ENCODE results near the gene TXLNB.
"Not testable (repeated sequence)": the region's sequence is repeated elsewhere in the genome, so short reads cannot be mapped to it uniquely, and the experiment has no call there.

Gene TXLNB

DNA sequence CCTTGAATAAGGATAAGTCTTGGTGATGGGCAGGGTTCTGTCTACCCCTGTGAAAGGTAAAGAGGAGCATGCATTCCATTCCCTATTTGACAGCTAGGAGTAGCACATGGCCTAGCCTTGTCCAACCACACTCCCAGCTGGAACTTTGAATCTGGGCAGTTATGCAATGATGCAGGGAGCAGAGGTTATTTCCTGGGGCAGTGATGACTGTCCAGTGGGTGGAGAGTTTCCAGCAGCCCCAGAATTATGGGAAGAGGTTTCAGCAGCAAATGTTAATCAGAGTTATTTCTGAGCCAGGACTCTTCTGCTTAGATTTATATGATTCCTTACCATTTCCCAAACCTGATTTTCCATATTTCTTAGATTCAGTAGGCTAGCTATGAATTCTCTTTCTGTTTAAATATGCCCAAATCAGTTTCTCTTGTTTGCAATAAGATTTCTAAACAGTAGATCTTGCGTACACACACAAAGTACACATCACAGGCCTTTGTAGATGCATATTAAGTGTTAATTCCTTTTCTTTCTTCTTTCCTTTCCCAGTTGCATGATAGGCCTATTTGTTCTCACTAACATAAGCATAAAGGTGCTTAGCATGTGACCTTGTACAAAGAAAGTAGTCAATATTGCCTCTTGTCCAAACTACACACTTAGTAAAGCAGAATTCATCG lies 17.3 kb upstream of the TXLNB start:
- DNase-seq, result no peak

DNA sequence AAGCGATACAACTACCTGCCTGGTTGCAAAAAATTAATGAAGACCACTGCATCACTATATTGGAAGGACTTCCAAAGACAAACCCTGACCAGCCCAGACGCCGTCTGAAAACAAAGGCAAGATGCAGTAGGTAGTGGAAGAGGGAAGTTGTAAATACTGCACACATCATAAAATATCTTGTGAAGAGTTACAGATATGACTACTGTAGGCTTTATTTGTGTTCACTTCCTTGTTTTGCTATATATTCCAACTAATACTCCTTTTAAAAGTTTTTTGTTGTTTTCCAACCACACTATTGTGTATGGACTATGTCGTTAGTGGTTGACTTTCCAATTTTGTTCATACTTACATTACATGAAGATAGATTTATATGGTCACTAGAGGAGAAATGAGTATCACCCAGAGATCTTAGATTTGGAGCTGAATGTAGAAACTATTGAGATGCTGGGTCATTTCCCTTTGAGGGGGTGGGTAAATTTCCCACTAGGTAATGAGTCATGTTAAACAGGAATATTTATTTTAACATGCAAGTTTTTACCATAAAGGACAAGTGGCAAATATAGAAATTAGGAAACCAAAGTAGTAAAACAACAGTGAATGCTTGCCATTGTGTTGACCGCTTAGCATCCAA lies 16.6 kb upstream of the TXLNB start:
- DNase-seq, result peak in 1 of 2 experiments; percentile 21

DNA sequence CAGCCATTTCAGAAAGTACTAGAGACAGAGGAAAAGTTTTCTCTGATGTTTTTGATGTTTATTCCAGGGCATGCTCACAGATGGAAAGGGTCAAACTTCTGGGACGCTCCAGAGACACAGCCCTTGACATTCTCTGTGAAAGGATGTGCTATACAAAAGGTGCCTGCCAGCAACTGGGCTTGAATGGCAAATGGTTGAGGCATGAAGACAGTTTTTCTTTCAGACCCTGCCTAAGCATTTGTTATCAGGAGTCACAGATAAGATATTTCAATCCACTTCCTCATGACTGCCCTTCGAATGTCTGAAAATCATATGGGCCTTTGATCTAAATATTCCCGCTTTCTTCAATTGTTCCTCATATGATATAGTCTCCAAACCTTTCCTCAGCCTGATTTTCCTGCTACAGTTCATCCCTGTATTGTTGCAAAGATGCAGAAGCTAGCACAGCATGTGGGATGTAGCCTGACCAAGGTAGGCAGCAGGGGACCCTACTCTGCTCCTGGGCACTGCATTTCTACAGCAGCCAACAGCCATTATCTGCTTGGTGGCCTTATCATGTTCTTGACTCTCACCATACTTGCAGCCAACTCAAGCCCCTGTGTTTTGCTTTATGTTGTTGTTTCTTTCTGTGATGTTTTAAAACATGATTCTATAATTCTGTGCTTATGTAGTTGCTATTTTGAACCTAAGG lies 14.6 kb upstream of the TXLNB start:
- no peak for DNase-seq

GRCh38 chr6:139303185-139303584 lies 11.4 kb upstream of the TXLNB start:
- DNase-seq, result no peak

GRCh38 chr6:139297921-139298320 lies 6.1 kb upstream of the TXLNB start:
- DNase-seq, result no peak

DNA sequence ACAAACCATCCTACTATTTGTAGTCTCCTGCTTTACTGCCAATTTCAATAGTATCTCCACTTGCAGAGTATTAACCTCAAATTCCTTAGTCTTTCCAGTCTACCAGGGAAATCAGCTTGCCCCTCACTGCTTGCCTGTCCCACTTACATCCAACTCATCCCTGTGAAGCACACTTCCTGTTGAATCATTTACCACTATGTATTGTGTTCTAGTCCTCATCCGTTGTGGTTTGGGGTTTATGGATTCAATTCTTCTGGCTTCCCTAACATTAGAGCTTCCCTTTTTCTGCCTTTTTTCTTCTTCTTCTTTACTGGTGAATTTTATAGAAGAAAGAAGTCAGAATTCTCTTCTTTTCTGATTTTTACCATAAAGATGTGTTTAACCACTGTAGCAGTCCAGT lies 5.1 kb upstream of the TXLNB start:
- peak; percentile 94 to 96 for DNase-seq

- DNase-seq, result peak; percentile 47 to 64
Observed at GRCh38 chr6:139295901-139296300, 4.1 kb upstream of the TXLNB start.

- DNase-seq, result no peak
Observed at GRCh38 chr6:139294090-139294489, 2.3 kb upstream of the TXLNB start.

- not testable (repeated sequence) for DNase-seq
Observed at GRCh38 chr6:139293230-139293629, 1.4 kb upstream of the TXLNB start.

DNA sequence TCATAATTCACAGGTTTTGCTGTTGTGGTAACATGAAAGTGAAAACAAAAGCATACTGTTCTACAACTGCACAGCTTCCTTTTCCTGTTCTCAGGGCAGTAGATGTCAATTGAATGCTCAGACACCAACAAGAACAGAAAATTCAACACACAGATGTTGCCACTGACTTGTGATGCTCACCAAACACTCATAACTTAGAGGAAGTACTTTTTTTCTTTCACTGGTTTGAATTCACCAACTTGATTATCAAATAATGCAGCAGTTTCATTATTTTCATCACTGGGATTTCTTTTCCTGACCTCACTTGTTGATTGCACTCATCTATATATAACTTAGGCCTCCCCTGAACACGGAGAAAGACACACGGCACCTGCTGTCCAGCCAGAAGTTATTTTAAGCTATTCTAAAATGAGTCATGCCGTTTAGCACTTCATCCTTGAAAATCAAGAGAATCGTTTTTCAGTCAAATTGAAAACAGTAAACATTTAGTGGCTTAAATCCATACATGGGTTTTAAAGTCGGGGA lies 949 bp downstream of the TXLNB start:
- peak; percentile 87 to 89 for DNase-seq

GRCh38 chr6:139289233-139289632 lies 2.6 kb downstream of the TXLNB start:
- no peak for DNase-seq

DNA sequence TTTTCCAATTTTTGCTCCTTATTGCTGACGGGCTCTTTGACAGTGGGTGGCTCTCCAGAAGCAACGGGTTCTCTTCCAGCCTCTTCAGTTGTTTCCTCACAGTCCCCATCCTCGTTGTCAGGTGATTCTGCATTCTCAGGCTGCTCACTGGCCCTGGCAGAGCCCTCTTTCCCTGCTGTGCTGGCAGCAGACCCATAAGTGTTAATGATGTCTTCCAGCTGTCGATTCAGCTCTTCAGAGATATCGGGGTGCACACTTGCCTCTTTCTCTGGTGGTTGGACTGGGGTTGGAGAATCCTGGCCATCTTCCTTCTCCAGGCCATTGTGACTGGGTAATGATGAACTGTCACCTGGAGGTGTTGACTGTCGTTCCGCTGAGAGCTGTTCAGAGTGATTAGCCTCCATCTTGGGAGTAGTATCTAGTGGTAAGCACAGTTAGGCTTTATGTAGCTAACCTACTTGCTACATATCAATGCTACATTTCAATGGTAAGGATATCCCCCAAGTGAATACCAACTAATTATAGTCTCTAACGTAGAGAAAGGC lies 3.2 kb downstream of the TXLNB start:
- no peak for DNase-seq

DNA sequence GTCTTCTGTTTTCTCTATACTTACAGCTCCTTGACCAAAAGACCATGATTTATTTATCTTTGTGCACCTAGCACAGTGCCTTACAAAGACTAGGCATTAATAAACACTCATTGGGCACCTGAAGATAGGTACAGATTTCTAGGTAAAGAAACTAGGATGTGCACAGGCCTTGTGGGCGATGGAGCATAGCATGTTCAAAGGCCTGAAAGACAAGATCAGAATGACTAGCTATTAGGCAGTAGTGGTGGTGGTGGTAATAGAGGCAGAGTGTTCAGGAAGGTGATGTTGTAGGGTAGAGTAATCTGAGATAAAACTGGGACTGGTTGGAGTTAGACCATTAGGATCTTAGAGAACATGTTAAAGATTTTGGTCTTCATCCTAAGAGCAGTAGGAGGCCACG lies 3.9 kb downstream of the TXLNB start:
- DNase-seq, result no peak

DNA sequence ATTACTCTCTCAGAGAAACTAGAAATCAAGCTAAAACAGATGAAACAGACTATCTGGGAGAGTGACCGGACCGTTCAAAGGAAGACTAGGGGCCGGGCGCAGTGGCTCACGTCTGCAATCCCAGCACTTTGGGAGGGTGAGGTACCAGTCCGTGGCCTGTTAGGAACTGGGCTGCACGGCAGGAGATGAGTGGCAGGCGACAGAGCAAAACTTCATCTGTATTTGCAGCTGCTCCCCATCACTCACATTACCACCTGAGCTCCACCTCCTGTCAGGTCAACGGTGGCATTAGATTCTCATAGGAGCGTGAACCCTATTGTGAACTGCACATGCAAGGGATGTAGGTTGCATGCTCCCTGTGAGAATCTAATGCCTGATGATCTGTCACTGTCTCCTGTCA lies 5.4 kb downstream of the TXLNB start:
- not testable (repeated sequence) for DNase-seq

- no peak for DNase-seq
Observed at GRCh38 chr6:139285590-139285989, 6.2 kb downstream of the TXLNB start.

- no peak for DNase-seq
Observed at GRCh38 chr6:139284789-139285188, 7.0 kb downstream of the TXLNB start.

GRCh38 chr6:139282684-139283083 lies 9.1 kb downstream of the TXLNB start:
- DNase-seq, result no peak

- DNase-seq, result no peak
Observed at GRCh38 chr6:139278190-139278589, 13.6 kb downstream of the TXLNB start.

DNA sequence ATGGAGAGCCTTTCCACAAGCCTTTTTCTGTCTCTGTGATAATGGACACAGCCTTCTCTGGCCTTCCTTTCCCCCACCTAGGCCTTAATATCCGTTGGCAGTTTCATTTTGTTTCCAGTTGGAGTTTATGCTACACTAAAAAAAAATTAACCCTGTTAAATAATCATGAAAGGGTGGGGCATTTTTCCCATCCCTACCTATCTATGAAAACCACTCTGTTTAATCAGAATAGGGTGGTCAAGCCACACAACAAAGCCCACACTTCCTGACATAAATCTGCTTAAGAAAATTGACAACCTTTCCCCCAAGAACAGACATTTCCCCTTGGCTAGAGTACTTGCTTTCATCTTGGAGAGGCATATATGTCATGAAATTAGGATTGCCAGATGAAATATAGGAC lies 14.2 kb downstream of the TXLNB start:
- DNase-seq, result no peak

GRCh38 chr6:139277161-139277560 lies 14.6 kb downstream of the TXLNB start:
- no peak for DNase-seq

- DNase-seq, result no peak
Observed at GRCh38 chr6:139275279-139276055, 16.3 kb downstream of the TXLNB start.

- no peak for DNase-seq
Observed at GRCh38 chr6:139271056-139271455, 20.7 kb downstream of the TXLNB start.

- no peak for DNase-seq
Observed at GRCh38 chr6:139270249-139270648, 21.5 kb downstream of the TXLNB start.
